ENCODE measurements around the gene CYB5B. TPM values are rescaled to one million over a fixed set of nuclear protein-coding genes. Genes with fewer than 3 reads are reported as not detected.

Gene CYB5B
- total RNA-seq, 1 experiment from 2014 or later: 231 TPM

DNA sequence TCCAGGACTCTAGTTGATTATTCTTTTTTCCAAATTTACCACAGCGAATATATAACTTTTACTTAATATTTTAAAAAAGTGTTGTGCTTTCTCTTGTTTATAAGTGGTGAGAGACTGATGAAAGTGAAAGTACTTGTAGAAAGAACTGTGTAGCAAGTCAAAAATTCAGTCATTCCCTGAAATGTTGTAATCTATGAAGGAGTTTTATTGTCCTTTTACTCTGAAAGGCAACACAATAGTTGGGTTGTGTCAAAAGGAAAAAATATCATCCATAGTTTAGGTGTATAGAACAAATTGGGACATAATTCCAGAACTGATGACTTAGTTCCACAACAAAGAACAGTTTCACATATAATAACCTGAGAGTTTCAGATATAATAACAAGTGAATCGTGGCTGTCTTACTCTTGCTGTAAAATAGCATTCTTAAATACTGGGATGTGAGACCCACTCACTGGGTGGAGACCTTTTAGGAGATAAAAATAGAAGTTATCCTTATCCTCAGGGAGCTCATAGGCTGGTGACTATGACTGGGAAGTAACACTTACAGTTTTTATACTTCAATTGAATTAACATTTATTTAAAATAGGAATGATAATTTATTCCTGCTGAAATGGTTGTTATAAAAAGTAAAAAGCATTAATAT, 20.6 kb downstream of the CYB5B start:
- peak; percentile 21 for DNase-seq (ENCODE audit: low spot score)

DNA sequence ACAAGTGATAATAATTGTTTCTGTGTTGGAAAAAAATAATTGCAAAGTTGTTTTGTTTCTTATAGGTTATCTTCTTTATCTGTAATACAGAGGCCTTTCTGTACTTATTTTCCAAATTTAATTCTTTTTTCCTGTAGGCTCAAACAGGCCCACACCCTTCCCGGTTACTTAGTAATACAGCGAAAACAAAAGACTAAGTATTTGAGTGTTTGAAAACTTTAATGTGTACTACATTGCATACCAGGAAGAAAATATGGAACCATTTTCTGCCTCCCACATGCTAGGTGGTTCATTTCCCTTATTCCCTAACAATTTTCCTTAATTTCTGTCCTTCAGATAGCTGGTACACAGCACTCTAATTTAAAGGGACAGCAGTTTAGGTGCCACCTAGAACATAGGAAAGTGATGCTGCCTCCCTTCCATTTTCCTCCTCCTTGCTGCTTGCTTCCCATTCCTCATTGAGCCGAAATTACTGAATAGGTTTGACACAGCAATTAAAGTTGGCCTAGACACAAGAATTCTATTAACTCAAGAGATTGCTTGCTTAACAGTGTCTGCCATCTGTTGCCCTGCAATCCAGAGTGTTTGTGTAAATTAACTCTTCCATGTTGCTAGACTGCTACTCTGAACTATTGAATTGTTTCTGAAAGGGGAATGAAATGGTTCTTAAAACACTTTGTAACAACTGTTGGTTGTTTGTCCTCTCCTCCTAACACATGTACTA, 24.2 kb downstream of the CYB5B start:
- no peak for DNase-seq (ENCODE audit: low spot score)

DNA sequence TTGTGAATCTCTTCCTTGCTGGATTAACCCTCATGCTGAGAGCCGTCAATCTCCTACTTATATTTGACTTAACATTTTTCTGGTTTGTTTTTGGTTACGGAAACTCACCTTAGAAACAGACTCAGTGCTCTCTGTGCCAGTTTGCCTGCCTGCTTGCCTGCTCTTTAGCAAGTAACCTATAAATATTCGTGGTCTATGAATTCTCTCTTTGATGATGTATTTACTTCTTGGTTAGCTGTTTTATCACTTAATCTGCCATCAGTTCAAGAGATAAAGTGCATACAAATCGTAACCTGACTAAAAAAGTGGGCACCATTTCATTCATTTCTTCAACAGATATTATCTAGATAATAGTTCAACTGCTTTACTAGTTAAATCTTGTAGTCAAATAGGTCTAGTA, 26.7 kb downstream of the CYB5B start:
- DNase-seq (ENCODE audit: low spot score): no peak

DNA sequence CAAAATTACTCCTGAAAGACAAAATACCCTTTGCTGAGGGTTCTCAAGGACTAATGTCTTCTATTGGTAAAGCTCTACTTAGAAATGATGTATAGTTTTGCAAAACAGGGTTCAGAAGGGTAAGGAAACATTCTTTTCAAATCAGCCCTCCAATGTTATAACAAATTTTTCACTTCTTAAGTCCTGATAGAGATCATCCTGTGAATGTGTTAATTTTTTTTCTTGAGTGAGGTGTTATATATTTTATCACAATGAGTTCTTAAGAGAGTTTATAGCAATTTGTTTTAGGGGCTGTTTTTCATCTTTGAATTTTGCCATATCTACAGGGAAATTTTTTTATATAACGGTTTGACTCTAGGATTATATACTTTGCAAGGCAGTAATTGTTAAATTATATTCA, 29.5 kb downstream of the CYB5B start:
- no peak for DNase-seq (ENCODE audit: low spot score)

DNA sequence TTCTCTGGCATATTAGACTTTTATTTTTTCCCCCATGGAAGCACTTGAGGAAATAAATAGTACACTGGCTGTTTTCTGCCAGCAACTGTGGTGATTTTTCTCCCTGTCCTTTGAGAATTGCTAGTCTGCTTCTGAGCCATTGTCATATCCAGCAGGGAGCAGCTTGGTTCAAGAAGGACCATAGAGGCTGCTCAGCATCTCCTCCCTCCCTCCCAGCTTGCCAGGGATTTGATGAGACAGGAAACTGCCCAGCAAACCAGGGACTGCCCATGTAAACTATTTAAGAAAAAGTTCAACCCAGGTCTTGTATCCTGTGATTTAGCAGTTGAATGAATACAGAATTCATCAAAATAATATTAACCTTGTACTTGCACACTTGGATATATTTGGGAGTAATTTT, 39.5 kb downstream of the CYB5B start:
- peak; percentile 14 for DNase-seq (ENCODE audit: low spot score)

DNA sequence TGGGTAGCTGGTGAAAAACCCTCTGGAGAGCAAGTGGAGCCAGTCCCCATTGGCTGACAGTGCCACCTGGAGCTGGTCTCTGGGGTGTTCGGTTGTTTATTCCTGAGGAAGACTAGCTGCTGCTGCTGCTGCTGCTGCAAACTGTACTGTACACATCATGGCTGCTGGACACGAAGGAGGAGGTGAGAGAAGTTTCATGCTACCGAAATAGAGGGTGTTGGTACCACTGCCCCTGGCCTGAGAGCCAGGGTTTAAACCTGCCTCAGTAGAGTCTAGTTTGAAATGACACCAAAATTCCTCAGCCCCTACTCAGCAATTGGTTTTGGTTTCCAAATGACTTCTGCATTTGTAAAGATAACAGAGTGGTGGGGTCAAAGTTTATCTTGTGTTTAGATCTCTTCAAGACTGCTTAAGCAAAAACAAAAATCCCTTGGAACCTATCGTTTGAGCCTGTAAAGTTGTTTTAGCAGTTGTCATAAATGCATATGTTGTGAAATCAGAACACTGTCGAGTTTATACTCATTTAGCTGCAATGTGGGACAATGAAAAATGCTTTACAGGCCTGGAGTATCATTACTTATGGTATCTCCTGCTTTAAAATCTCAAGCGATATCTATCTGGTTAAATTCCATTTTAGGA, 40.8 kb downstream of the CYB5B start:
- DNase-seq (ENCODE audit: low spot score): peak; percentile 41

DNA sequence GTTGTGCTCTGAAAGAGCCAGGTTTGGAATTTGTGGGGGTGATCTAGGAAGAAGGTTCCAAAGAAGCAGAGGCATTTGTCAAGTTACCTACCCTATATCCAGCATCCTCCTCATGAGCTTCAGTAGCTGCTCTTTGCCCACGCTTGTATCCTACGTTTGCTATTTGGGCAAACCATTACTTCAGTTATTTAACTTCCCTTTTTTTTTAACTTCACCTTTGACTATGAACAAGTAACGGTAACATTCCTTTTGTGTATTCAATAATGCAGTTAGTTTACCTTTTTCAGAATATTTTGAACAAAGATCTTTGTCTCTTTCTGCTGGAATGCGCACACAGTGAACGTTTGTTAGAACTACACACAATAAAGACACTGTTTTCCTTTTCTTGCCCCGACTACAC, 41.5 kb downstream of the CYB5B start:
- DNase-seq (ENCODE audit: low spot score): no peak

DNA sequence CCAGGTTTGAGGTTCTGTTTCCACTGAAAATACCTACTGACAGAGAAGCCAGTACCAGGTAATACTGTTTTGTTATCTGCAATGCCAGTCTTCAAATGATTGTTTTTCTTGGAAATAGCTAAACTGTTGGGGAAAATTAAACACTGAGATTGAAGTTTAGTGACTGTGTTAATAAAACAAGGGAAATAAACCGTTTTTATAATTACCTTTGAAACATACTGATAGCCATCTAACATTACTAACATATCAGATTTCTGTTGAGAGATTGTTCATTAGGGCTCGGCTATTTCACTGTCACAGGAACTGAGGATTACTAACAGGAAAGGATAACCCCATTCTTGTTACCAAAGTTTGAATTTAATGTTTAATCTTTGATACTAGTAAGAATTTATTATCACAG, 42.1 kb downstream of the CYB5B start:
- no peak for DNase-seq (ENCODE audit: low spot score)

DNA sequence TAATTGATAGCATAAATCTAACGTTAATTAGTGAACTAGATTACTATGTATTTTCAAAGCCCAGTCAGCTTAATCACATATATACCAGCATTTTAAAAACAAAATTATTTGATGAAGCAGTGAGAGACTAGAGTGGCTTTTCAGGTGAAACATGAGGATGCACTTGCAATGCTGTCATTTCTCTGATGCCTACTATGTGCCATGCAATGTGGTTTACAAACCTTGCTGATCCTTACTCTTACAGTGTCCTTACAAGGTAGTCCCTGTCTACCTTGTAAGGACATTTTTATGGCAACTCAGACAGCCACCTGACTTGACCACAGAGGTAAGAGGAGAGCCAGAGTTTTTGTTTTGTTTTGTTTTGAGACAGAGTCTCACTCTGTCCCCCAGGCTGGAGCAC, 42.7 kb downstream of the CYB5B start:
- DNase-seq (ENCODE audit: low spot score): no peak

DNA sequence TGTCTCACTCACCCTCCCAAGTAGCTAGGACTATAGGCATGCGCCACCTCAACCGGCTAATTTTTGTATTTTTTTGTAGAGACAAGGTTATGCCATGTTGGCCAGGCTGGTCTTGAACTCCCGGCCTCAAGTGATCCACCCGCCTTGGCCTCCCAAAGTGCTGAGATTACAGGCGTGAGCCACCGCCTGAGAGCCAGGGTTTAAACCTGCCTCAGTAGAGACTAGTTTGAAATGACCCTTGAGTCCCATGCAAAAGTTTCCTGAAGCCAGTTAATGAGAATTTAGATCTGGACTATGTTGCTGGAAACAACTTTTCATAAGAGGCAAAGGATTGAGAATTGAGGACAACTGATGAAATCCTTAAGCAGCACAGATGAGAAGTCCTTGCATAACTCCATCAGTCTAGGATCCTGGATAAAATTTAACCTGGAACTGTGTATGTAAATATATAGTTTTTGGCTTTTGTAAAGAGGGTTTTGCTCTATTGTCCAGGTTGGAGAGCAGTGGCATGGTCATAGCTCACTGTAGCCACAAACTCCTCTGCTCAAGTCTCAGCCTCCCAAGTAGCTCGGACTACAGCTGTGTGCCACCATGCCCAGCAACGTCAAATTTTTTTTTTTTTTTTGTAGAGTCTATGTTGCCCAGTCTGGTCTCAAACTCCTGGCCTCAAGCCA, 43.2 kb downstream of the CYB5B start:
- DNase-seq (ENCODE audit: low spot score): no peak

DNA sequence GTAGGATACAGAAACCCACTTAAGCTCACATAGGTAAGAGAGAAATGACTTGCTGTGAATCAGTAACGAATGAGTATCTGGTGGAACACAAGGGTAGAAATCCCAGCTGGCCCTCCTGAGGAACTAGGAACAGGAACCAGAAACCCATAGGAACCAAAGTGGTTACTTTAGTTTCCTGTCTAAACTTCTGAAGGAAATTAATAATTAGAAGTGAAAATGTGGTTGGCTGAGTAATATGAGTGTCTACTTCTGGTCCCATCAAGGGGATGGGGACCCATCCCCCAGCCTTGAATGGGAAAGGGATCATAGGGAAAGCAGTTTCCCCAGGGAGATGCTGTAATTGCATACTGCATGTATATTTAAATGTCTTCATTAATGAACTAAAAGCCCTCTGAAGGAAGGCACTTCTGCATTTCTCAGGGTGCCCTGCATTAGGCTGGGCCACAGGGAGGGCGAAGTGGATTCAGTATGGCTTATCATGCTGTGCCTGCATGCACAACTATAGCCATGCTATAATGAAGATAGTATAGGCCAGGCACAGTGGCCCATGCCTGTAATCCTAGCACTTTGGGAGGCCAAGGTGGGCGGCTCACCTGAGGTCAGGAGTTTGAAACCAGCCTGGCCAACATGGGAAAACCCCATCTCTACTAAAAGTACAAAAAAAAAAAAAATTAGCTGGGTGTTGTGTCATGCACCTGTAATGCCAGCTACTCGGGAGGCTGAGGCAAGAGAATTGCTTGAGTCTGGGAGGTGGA, 45.6 kb downstream of the CYB5B start:
- no peak for DNase-seq (ENCODE audit: low spot score)

DNA sequence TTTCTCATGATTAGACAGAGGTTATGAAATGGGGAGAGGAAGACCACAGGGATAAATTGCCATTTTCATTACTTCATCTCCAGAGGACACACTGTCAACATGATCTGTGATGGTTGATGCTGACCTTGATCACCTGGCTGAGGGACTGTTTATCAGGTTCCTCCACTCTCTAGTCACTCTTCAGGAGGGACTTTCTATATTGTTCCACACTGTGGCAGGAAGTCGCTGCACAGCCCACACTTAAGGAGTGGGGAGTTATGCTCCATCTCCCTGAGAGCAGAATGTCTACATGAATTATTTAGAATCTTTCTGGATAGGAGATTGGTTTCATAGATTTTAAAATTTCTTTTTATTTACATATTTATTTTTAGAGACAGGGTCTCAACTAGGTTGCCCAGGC, 46.7 kb downstream of the CYB5B start:
- no peak for DNase-seq (ENCODE audit: low spot score)

DNA sequence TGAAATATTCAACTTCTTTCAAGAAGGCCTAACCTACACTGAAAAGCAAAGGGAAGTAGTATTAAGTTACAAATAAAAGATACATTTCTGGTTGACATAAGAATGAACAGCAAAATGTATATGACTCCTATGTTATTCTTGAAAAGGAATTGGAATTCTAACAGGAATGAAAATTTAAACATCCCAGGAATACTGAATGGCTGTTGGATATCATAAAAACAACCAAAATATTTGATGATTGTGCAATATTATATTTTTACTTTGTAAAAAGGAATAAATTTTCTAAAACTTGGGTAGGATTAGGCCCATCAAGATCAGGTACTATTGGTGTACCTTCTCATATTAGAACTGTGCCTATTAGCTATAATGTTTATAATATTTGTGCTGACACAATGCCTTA, 50.0 kb downstream of the CYB5B start:
- DNase-seq (ENCODE audit: low spot score): no peak

DNA sequence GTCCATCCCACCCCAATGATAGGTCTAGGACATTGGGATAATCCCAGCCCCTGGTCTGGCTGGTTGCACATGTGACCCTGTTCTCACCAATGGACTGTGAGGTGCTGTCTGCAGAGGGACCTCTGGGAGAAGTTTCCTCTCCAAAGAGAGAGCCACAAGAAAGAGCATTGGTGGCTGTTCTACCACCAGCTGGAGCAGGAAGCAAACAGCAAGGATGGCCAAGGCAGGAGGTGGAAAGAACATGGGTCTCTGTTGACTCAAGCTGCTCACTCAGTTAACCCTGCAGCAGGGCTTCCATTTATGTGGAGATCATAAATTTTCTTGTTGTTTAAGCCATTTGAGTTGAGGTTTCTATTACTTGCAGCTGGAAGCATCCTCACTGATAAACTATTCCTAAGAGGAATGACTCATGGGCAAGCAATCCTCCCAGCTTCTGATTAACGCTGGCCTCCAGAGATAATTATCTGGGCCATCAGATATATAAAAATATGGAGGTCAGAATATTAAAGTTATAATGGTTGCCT, 52.6 kb downstream of the CYB5B start:
- peak; percentile 99 for DNase-seq (ENCODE audit: low spot score)

DNA sequence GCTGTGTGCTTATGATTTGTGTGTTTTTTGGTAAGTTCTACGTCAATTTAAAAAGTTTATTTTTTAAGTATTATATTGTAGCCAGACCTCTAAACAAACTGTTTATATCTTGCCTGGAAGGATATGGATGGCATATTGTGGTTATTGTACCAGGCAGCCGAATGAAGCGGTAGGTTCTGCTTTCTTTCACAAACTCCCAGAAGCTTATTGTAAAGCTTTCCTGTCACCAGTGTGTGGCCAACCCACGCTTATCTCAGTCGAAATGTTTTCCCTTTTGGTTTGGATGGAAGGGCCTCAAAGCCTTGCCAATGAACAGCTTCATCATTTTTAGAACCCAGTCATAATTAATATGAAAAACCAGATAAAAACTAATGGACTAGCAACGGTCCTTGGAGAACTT, 53.1 kb downstream of the CYB5B start:
- peak; percentile 68 for DNase-seq (ENCODE audit: low spot score)

DNA sequence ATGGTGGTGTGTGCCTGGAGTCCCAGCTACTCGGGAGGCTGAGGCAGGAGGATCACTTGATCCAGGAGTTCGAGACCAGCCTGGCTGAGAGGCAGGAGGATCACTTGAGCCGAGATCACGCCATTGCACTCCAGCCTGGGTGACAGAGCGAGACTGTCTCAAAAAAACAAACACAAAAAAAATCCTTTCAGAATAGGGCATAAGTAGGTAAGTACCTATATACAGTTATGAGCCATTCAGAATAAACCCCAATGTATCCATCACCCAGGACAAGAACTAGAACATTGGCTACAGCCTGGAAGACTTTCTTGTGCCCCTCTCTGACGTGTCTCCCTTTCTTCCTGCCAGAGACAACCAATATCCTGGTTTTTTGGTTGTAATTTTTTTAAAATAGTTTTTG, 54.3 kb downstream of the CYB5B start:
- no peak for DNase-seq (ENCODE audit: low spot score)

DNA sequence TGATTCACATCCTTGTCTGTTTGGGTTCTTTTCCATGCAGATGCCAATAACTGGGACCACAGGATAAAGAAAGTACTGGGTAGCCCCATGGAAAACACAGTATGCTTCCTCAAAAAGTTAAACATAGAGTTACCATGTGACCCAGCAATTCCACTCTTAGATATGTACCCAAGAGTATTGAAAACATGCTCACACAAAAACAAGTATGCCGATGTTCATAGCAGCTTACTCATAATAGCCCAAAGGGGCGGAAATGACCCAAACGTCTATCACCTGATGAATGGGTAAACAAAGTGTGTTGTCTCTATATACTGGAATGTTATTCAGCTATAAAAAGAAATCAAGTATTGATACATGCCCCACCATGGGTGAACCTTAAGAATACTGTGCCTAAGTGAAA, 55.4 kb downstream of the CYB5B start:
- DNase-seq (ENCODE audit: low spot score): no peak

DNA sequence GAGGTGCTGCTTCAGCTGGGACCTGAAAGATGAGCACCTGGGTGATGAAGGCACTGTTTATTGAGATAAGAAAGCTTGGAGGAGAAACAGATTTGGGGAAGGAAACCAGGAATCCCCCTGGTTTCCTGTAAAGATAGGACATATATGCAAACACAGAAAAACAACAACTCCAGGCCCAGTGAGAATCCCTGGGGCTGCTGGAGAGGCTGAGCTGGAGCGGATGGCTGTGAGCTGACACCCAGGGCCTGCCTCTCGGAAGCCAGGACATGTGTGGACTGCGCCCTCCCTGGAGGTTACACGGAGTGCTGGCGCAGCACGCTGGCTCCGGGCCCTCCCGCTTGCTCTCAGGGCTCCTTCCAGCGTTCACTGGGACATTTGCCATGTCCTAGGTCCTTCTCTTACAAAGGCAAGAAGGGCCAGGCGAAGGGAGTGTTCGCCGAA, 57.5 kb downstream of the CYB5B start:
- no peak for DNase-seq (ENCODE audit: low spot score)

DNA sequence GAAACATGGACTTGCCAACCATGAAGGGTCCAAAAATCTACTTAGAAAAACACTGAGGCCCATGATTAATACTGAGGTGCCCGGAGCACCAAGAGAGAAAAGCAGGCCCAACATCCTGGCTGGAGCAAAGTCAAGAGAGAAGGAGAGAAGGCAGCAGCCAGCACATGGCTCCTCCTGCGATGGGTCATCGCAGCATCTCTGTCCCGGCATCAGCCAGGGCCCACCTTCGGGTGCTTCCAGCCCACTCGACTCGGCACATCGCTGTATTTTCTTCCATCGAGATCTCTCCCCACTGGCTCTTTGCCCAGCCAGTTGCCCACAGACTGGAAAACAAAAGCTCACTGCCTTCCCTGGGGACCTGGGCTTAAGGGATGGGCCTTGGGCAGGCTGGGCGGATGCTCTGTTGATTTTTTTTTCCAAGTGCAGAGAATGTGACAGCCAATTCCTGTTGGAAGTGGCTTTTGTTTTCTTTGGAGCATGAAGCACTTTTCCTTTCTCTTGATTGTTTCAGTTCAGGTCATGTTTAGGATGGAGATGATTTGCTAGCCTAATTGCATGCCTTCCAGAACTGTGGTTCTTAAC, 58.1 kb downstream of the CYB5B start:
- peak; percentile 88 for DNase-seq (ENCODE audit: low spot score)

DNA sequence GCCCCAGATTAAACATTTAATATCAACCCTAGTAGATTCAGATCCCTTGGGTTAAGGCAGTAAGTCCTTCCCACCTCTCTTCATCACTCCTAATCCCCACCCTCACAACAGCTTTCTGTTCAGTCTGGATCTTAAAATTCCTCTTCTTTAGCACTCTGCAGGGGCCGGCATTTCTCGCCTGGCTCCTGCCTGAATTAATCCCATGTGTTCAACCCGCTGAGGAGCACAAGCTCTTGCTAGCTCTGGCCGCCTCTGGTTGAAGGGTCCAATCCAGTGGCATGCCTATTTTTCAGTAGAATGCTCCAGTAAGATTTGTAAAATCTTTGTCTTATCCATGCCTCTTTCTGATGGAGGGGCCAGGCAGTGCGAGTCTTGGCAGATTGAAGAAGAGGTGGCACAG, 59.2 kb downstream of the CYB5B start:
- no peak for DNase-seq (ENCODE audit: low spot score)

DNA sequence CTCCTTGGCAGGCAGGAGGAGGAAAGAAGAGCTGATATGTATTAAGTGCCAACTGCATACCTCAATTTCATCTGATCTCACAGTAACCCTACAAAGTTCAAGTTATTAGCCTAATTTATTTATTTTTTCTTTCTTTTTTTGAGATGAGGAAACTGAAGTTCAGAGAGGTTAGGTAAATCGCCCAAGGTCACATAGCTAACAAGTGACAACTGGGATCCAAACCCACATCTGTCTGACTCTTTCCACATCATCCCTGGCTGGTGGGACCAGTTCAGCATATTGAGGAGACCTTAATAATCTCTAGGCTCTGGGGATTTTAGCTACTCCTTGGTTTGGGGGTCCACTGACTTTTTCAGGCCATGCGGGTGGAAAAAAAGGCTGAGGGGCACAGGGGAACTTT, 60.9 kb downstream of the CYB5B start:
- DNase-seq (ENCODE audit: low spot score): no peak

Measured in A172 (cell line).